OCI-LY7 (cell line): Measurements from ENCODE around the gene ZGRF1.
"Not testable (repeated sequence)": the region's sequence is repeated elsewhere in the genome, so short reads cannot be mapped to it uniquely, and the experiment has no call there.

Source experiments
- CTCF ChIP-seq: fragments of 200-600 bp; sonication (generic); conservative IDR thresholded peaks from 2 replicates; pipeline ENCODE4 v1.5.1; 2014; ENCODE audit warnings: mild to moderate bottlenecking, antibody characterized with exemption, low read length, moderate library complexity, mixed read lengths
- EZH2phosphoT487 ChIP-seq: fragments of 200-600 bp; sonication (generic); IDR thresholded peaks from 2 replicates; pipeline ENCODE4 v1.6.1; 2018; ENCODE audit warnings: low read depth, borderline replicate concordance, mild to moderate bottlenecking, mixed run types, antibody characterized with exemption, low read length, moderate library complexity, mixed read lengths

DNA sequence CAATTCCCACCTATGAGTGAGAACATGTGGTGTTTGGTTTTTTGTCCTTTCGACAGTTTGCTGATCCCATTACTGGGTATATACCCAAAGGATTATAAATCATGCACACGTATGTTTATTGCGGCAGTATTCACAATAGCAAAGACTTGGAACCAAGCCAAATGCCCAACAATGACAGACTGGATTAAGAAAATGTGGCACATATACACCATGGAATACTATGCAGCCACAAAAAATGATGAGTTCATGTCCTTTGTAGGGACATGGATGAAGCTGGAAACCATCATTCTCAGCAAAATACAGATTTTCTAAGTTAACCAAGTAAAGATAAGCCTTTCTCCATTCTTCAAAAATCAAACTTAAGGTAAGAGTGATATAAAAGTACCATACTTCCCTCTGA is 82.4 kb downstream of the ZGRF1 start:
- TF ChIP-seq CTCF, EZH2phosphoT487: not testable (repeated sequence)
